PC-3 (cell line): ENCODE measurements around the gene NAPB.

Experiments used
- EZH2 ChIP-seq: fragments of 300-600 bp; sonication (generic); IDR thresholded peaks from one replicate; pipeline ENCODE4 v1.6.1; 2017; ENCODE audit warnings: antibody characterized with exemption, mild to moderate bottlenecking, low read length; ENCODE audit not compliant: unreplicated experiment
- EZH2phosphoT487 ChIP-seq: fragments of 300-600 bp; sonication (generic); IDR thresholded peaks from 2 replicates; pipeline ENCODE4 v1.6.1; 2018; ENCODE audit warnings: mild to moderate bottlenecking, antibody characterized with exemption, low read length, borderline replicate concordance
- TF ChIP-seq, protein P1 (sequence below): fragments of 300-600 bp; sonication (generic); conservative IDR thresholded peaks from 2 replicates; pipeline ENCODE4 v1.5.1; 2017; ENCODE audit warnings: antibody characterized with exemption, low read depth, mild to moderate bottlenecking, low read length

DNA sequence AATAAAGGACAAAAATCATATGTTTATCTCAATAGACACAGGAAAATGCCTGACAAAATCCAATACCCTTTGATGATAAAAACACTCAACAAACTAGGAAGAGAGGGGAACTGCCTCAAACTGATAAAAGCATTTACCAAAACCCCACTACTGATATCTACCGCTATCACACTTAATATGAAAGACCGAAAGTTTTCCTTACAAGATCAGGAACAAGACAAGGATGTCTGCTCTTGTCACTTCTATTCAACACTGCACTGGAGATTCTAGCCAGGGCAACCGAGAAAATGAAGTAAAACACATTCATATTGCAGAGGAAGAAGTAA is 34.2 kb downstream of the NAPB start:
- no peak for TF ChIP-seq EZH2phosphoT487
- no peak for TF ChIP-seq EZH2
- TF ChIP-seq, protein P1, sequence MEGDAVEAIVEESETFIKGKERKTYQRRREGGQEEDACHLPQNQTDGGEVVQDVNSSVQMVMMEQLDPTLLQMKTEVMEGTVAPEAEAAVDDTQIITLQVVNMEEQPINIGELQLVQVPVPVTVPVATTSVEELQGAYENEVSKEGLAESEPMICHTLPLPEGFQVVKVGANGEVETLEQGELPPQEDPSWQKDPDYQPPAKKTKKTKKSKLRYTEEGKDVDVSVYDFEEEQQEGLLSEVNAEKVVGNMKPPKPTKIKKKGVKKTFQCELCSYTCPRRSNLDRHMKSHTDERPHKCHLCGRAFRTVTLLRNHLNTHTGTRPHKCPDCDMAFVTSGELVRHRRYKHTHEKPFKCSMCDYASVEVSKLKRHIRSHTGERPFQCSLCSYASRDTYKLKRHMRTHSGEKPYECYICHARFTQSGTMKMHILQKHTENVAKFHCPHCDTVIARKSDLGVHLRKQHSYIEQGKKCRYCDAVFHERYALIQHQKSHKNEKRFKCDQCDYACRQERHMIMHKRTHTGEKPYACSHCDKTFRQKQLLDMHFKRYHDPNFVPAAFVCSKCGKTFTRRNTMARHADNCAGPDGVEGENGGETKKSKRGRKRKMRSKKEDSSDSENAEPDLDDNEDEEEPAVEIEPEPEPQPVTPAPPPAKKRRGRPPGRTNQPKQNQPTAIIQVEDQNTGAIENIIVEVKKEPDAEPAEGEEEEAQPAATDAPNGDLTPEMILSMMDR = no peak
